ENCODE measurements around the gene SLC30A7. TPM values are rescaled to one million over a fixed set of nuclear protein-coding genes. Genes with fewer than 3 reads are reported as not detected.
"Not testable (repeated sequence)": the region's sequence is repeated elsewhere in the genome, so short reads cannot be mapped to it uniquely, and the experiment has no call there.

Gene SLC30A7
- total RNA-seq, 1 experiment from 2014 or later: 20.7 TPM

DNA sequence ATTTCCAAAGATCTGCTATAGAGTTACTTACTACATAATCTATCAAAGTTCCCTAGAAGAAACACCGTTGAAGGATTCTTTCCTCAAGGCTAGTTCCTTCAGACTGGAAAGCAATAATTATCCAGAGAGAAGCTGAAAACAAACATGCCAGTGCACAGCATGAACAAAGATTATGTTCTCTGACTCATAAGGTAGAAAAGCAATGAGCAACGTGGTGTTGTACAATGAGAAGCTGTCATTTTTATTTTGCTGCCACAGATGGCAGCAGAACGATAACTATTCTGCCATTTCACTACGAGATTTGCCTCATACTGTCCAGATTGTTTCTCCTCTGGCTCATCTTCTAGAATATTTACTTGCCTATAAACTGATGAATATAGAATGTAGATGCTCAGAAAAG, 11.9 kb upstream of the SLC30A7 start:
- no peak for ATAC-seq
- no peak overlapping the region for H3K27ac Mint-ChIP-seq
- H3K9me3 Mint-ChIP-seq: peaks cover 11% of the 10 kb centered on the region
- H3K4me1 Mint-ChIP-seq: no peaks in the 10 kb centered on the region; the same call in 1 of the 2 replicates
- H3K27me3 Mint-ChIP-seq (ENCODE audit: low read depth): no peaks in the 10 kb centered on the region
- no peak for DNase-seq (ENCODE audit: low spot score)
- H3K4me3 Mint-ChIP-seq: no peak overlapping the region
- TF ChIP-seq SMAD4 (CRISPR knock-in tag; IDR thresholded peaks at IDR 0.05) (no peak), ELF4 (CRISPR knock-in tag; IDR thresholded peaks at IDR 0.05; ENCODE audit: low read depth) (no peak), ZBTB21 (CRISPR knock-in tag; IDR thresholded peaks at IDR 0.05; ENCODE audit: borderline replicate concordance) (no peak), NFYB (CRISPR knock-in tag; conservative IDR thresholded peaks at IDR 0.05; ENCODE audit: low read depth) (no peak), ZNF263 (CRISPR knock-in tag; IDR thresholded peaks at IDR 0.05; ENCODE audit: low read depth) (no peak), CBFB (CRISPR knock-in tag; IDR thresholded peaks at IDR 0.05; ENCODE audit: low read depth) (no peak), NR2C2 (CRISPR knock-in tag; IDR thresholded peaks at IDR 0.05) (no peak), FOXJ3 (CRISPR knock-in tag; IDR thresholded peaks at IDR 0.05; ENCODE audit: borderline replicate concordance) (no peak), ZNF423 (CRISPR knock-in tag; IDR thresholded peaks at IDR 0.05) (no peak), NR1H2 (CRISPR knock-in tag; IDR thresholded peaks at IDR 0.05) (no peak), ESRRA (CRISPR knock-in tag; IDR thresholded peaks at IDR 0.05; ENCODE audit: borderline replicate concordance) (no peak), FOXK1 (CRISPR knock-in tag; IDR thresholded peaks at IDR 0.05) (no peak), RORB (CRISPR knock-in tag; IDR thresholded peaks at IDR 0.05) (no peak), TEAD4 (CRISPR knock-in tag; IDR thresholded peaks at IDR 0.05) (no peak), MYBL2 (CRISPR knock-in tag; IDR thresholded peaks at IDR 0.05) (no peak)
- TF ChIP-seq, protein P1, sequence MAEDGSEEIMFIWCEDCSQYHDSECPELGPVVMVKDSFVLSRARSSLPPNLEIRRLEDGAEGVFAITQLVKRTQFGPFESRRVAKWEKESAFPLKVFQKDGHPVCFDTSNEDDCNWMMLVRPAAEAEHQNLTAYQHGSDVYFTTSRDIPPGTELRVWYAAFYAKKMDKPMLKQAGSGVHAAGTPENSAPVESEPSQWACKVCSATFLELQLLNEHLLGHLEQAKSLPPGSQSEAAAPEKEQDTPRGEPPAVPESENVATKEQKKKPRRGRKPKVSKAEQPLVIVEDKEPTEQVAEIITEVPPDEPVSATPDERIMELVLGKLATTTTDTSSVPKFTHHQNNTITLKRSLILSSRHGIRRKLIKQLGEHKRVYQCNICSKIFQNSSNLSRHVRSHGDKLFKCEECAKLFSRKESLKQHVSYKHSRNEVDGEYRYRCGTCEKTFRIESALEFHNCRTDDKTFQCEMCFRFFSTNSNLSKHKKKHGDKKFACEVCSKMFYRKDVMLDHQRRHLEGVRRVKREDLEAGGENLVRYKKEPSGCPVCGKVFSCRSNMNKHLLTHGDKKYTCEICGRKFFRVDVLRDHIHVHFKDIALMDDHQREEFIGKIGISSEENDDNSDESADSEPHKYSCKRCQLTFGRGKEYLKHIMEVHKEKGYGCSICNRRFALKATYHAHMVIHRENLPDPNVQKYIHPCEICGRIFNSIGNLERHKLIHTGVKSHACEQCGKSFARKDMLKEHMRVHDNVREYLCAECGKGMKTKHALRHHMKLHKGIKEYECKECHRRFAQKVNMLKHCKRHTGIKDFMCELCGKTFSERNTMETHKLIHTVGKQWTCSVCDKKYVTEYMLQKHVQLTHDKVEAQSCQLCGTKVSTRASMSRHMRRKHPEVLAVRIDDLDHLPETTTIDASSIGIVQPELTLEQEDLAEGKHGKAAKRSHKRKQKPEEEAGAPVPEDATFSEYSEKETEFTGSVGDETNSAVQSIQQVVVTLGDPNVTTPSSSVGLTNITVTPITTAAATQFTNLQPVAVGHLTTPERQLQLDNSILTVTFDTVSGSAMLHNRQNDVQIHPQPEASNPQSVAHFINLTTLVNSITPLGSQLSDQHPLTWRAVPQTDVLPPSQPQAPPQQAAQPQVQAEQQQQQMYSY (CRISPR knock-in tag; IDR thresholded peaks at IDR 0.05): no peak
- TF ChIP-seq, protein P2, sequence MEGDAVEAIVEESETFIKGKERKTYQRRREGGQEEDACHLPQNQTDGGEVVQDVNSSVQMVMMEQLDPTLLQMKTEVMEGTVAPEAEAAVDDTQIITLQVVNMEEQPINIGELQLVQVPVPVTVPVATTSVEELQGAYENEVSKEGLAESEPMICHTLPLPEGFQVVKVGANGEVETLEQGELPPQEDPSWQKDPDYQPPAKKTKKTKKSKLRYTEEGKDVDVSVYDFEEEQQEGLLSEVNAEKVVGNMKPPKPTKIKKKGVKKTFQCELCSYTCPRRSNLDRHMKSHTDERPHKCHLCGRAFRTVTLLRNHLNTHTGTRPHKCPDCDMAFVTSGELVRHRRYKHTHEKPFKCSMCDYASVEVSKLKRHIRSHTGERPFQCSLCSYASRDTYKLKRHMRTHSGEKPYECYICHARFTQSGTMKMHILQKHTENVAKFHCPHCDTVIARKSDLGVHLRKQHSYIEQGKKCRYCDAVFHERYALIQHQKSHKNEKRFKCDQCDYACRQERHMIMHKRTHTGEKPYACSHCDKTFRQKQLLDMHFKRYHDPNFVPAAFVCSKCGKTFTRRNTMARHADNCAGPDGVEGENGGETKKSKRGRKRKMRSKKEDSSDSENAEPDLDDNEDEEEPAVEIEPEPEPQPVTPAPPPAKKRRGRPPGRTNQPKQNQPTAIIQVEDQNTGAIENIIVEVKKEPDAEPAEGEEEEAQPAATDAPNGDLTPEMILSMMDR (IDR thresholded peaks at IDR 0.05): no peak
- TF ChIP-seq, protein P3, sequence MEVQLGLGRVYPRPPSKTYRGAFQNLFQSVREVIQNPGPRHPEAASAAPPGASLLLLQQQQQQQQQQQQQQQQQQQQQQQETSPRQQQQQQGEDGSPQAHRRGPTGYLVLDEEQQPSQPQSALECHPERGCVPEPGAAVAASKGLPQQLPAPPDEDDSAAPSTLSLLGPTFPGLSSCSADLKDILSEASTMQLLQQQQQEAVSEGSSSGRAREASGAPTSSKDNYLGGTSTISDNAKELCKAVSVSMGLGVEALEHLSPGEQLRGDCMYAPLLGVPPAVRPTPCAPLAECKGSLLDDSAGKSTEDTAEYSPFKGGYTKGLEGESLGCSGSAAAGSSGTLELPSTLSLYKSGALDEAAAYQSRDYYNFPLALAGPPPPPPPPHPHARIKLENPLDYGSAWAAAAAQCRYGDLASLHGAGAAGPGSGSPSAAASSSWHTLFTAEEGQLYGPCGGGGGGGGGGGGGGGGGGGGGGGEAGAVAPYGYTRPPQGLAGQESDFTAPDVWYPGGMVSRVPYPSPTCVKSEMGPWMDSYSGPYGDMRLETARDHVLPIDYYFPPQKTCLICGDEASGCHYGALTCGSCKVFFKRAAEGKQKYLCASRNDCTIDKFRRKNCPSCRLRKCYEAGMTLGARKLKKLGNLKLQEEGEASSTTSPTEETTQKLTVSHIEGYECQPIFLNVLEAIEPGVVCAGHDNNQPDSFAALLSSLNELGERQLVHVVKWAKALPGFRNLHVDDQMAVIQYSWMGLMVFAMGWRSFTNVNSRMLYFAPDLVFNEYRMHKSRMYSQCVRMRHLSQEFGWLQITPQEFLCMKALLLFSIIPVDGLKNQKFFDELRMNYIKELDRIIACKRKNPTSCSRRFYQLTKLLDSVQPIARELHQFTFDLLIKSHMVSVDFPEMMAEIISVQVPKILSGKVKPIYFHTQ (CRISPR knock-in tag; IDR thresholded peaks at IDR 0.05): no peak
- TF ChIP-seq, protein P4, sequence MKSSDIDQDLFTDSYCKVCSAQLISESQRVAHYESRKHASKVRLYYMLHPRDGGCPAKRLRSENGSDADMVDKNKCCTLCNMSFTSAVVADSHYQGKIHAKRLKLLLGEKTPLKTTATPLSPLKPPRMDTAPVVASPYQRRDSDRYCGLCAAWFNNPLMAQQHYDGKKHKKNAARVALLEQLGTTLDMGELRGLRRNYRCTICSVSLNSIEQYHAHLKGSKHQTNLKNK (CRISPR knock-in tag; IDR thresholded peaks at IDR 0.05): no peak
- TF ChIP-seq, protein P5, sequence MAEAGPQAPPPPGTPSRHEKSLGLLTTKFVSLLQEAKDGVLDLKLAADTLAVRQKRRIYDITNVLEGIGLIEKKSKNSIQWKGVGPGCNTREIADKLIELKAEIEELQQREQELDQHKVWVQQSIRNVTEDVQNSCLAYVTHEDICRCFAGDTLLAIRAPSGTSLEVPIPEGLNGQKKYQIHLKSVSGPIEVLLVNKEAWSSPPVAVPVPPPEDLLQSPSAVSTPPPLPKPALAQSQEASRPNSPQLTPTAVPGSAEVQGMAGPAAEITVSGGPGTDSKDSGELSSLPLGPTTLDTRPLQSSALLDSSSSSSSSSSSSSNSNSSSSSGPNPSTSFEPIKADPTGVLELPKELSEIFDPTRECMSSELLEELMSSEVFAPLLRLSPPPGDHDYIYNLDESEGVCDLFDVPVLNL (CRISPR knock-in tag; IDR thresholded peaks at IDR 0.05; ENCODE audit: borderline replicate concordance, low read depth): no peak
- ChIA-PET CTCF (no interaction called here), POLR2A (no interaction called here)
- peaks cover 17% of the 10 kb centered on the region for H3K36me3 Mint-ChIP-seq

DNA sequence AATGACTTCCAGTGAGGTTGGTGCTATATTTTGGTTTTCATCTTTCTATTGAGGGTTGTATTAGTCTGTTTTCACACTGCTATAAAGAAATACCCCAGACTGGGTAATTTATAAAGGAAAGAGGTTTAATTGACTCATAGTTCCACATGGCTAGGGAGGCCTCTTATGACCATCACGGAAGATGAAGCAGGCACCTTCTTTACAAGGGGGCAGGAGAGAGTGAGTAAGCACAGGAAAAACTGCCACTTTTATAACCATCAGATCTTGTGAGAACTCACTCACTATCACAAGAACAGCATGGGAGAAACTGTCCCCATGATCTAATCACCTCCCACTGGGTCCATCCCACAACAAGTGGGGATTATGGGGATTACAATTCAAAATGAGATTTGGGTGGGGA, 6.9 kb upstream of the SLC30A7 start:
- H3K27me3 Mint-ChIP-seq (ENCODE audit: low read depth); CTCF ChIA-PET; POLR2A ChIA-PET; ATAC-seq; DNase-seq (ENCODE audit: low spot score); H3K27ac Mint-ChIP-seq; H3K4me3 Mint-ChIP-seq: not testable (repeated sequence)
- Mint-ChIP-seq H3K36me3 (peaks cover 56% of the 10 kb centered on the region), H3K9me3 (peaks cover 46% of the 10 kb centered on the region), H3K4me1 (peaks cover 13% of the 10 kb centered on the region)

DNA sequence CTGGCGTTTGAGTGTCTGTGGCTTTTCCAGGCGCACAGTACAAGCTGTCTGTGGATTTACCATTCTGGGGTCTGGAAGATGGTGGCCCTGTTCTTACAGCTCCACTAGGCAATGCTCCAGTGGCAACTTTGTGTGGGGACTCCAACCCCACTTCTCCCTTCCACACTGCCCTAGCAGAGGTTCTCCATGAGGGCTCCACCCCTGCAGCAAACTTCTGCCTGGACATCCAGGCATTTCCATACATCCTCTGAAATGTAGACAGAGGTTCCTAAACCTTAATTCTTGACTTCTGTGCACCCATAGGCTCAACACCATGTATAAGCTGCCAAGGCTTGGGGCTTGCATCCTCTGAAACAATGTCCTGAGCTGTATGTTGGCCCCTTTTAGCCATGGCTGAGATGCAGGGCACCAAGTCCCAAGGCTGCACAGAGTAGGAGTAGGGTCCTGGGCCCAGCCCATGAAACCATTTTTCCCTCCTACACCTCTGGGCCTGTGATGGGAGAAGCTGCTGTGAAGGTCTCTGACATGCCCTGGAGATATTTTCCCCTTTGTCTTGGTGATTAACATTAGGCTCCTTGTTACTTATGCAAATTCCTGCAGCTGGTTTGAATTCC, 5.9 kb upstream of the SLC30A7 start:
- H3K27ac Mint-ChIP-seq; POLR2A ChIA-PET; ATAC-seq; H3K27me3 Mint-ChIP-seq (ENCODE audit: low read depth); H3K4me3 Mint-ChIP-seq; DNase-seq (ENCODE audit: low spot score); CTCF ChIA-PET: not testable (repeated sequence)
- peaks cover 13% of the 10 kb centered on the region for H3K4me1 Mint-ChIP-seq
- peaks cover 46% of the 10 kb centered on the region for H3K9me3 Mint-ChIP-seq
- H3K36me3 Mint-ChIP-seq: peaks cover 59% of the 10 kb centered on the region
